K562 (cell line): ENCODE results near the gene SETD7. TPM values are rescaled to one million over a fixed set of nuclear protein-coding genes. Genes with fewer than 3 reads are reported as not detected.

ENCODE experiments used
- ATAC-seq: fragments of 200-7000 bp; cut with Tn5 transposase; 3 replicates; pipeline ENCODE4 v1.9.1; 2020; ENCODE audit warnings: moderate library complexity
- BruUV-seq: library from RNA; stranded (reverse); fragments of 400-500 nt; replicated peaks from 2 replicates; lab custom pipeline; 2021; lab: Mats Ljungman, UMichigan
- CTCF ChIA-PET: fragments of 300-600 bp; formaldehyde crosslinking; extraction: SDS; loops from one replicate; lab custom pipeline; 2021; ENCODE audit warnings: low intra/inter-chr PET ratio; lab: Yijun Ruan, JAX
- POLR2A ChIA-PET: fragments of 300-600, 350-650 bp; sonication (Branson Sonifier 250); formaldehyde crosslinking; extraction: SDS; loops from one replicate; lab custom pipeline; 2021; ENCODE audit warnings: antibody characterized with exemption, inconsistent platforms; lab: Yijun Ruan, JAX
- DNase-seq, 4 experiments: peaks; one replicate each; pipeline versions ENCODE4 v3.0.0 to v3.0.0-alpha.2; 2011 to 2018; ENCODE audit warnings: low spot score in 3 of 4, mixed read lengths in 3 of 4; ENCODE audit errors: extremely low read depth in 1 of 4
- FAIRE-seq: peaks from 2 replicates; lab custom pipeline; 2011; peaks lifted over from hg19 to GRCh38; lab: Jason Lieb, UNC
- H2AFZ ChIP-seq: 2 replicates; pipeline ENCODE4 v1.6.0; 2011; ENCODE audit warnings: low read depth, low read length, control low read depth, inconsistent platforms
- H3K27ac ChIP-seq: fragments of 200-600 bp; 3 replicates; pipeline ENCODE4 v1.8.0; 2011; ENCODE audit warnings: low read depth, mild to moderate bottlenecking, control low read depth, inconsistent platforms, low read length, moderate library complexity, mixed read lengths; ENCODE audit errors: extremely low read depth
- H3K27me3 ChIP-seq, 2 experiments: fragments of 300-600 bp in 1 of 2; 2 replicates in 1 of 2; 3 replicates in 1 of 2; pipeline versions ENCODE4 v1.6.0 to v1.8.0; 2011; ENCODE audit warnings: inconsistent platforms in 2 of 2, low read length in 2 of 2, mild to moderate bottlenecking in 1 of 2, mixed read lengths in 1 of 2, moderate library complexity in 1 of 2; ENCODE audit not compliant: control insufficient read depth in 2 of 2, insufficient read depth in 2 of 2
- H3K36me3 ChIP-seq: fragments of 300-600 bp; 3 replicates; pipeline ENCODE4 v1.8.0; 2011; ENCODE audit warnings: mild to moderate bottlenecking, low read length, inconsistent platforms; ENCODE audit not compliant: control insufficient read depth, insufficient read depth
- H3K4me1 ChIP-seq, 2 experiments: fragments of 200-600 bp in 1 of 2; replicated peaks in 1 of 2; 2 replicates in 1 of 2; 3 replicates in 1 of 2; pipeline versions ENCODE4 v1.5.1 to v1.8.0; 2011; ENCODE audit warnings: inconsistent platforms in 2 of 2, low read length in 2 of 2, mild to moderate bottlenecking in 1 of 2, mixed read lengths in 1 of 2, moderate library complexity in 1 of 2; ENCODE audit not compliant: control insufficient read depth in 2 of 2, insufficient read depth in 2 of 2
- H3K4me2 ChIP-seq: 2 replicates; pipeline ENCODE4 v1.6.1; 2011; ENCODE audit warnings: low read length, control low read depth, inconsistent platforms, mixed read lengths; ENCODE audit not compliant: insufficient read depth
- H3K4me3 ChIP-seq: fragments of 200-600 bp; sonication (generic), shearing (Covaris generic); 2 replicates; pipeline ENCODE4 v1.5.1; 2016; ENCODE audit warnings: control low read depth, inconsistent platforms
- H3K79me2 ChIP-seq: fragments of 200-600 bp; 3 replicates; pipeline ENCODE4 v1.8.0; 2011; ENCODE audit warnings: low read length, inconsistent platforms; ENCODE audit not compliant: control insufficient read depth, insufficient read depth
- H3K9ac ChIP-seq, 2 experiments: 2 replicates each; pipeline versions ENCODE4 v1.6.0 to v1.6.1; 2011; ENCODE audit warnings: low read depth in 2 of 2, low read length in 2 of 2, control low read depth in 1 of 2, inconsistent platforms in 1 of 2, mild to moderate bottlenecking in 1 of 2, mixed read lengths in 1 of 2; ENCODE audit not compliant: insufficient read depth in 1 of 2
- H3K9me1 ChIP-seq: one replicate; pipeline ENCODE4 v1.6.0; 2011; ENCODE audit warnings: inconsistent platforms, mild to moderate bottlenecking, low read length, moderate library complexity; ENCODE audit not compliant: control insufficient read depth, insufficient read depth
- H3K9me3 ChIP-seq: replicated peaks from 2 replicates; pipeline ENCODE4 v1.5.1; 2011; ENCODE audit warnings: low read depth, low read length, inconsistent platforms; ENCODE audit not compliant: control insufficient read depth, insufficient read depth
- H4K20me1 ChIP-seq: replicated peaks from 2 replicates; pipeline ENCODE4 v1.6.1; 2011; ENCODE audit warnings: low read length, inconsistent platforms, mixed read lengths; ENCODE audit not compliant: control insufficient read depth, insufficient read depth
- AFF4 ChIP-seq: sonication (generic); formaldehyde crosslinking; IDR thresholded peaks from 2 replicates; pipeline ENCODE4 v1.8.0; 2023; ENCODE audit warnings: mild to moderate bottlenecking, missing genetic modification reagents
- CCNT2 ChIP-seq: IDR thresholded peaks from 2 replicates; pipeline ENCODE4 v1.6.1; 2011; ENCODE audit warnings: borderline replicate concordance, low read depth, mild to moderate bottlenecking, moderate library complexity, mixed read lengths, low read length; ENCODE audit not compliant: insufficient read length; ENCODE audit errors: extremely low read depth
- GTF2E2 ChIP-seq: fragments of 200-800 bp; sonication (Bioruptor generic); IDR thresholded peaks from 2 replicates; pipeline ENCODE4 v1.6.1; 2016; ENCODE audit warnings: missing genetic modification characterization, missing compliant biosample characterization
- IRF2 ChIP-seq: sonication (generic); formaldehyde crosslinking; IDR thresholded peaks from 2 replicates; pipeline ENCODE4 v1.8.1; 2022; ENCODE audit warnings: mild to moderate bottlenecking, missing genetic modification reagents
- RNF219 ChIP-seq: fragments of 250-450 bp; sonication (Bioruptor Pico); IDR thresholded peaks from 2 replicates; pipeline ENCODE4 v1.5.0; 2022; ENCODE audit warnings: mild to moderate bottlenecking
- SLC30A9 ChIP-seq: fragments of 250-450 bp; sonication (Bioruptor Pico); IDR thresholded peaks from 2 replicates; pipeline ENCODE4 v1.8.0; 2022; ENCODE audit warnings: mild to moderate bottlenecking, moderate library complexity
- TEAD2 ChIP-seq: fragments of 450-650 bp; IDR thresholded peaks from 2 replicates; pipeline ENCODE4 v1.6.1; 2016; ENCODE audit warnings: missing genetic modification characterization, control low read depth, missing compliant biosample characterization
- ZNF707 ChIP-seq: fragments of 250-450 bp; sonication (Bioruptor Pico); conservative IDR thresholded peaks from 2 replicates; pipeline ENCODE4 v1.8.0; 2022; ENCODE audit warnings: inconsistent platforms, mild to moderate bottlenecking, moderate library complexity
- WGBS: fragments of 100-300 bp; shearing (Covaris generic); methylation state at CpG from one replicate; pipeline ENCODE4 v1.1.6; 2016; ENCODE audit warnings: low coverage, mixed read lengths; ENCODE audit not compliant: insufficient coverage; ENCODE audit errors: missing lambda C conversion rate; 5-methylcytosine and 5-hydroxymethylcytosine counted together
- in situ Hi-C: fragments of 300-500 bp; cut with MboI; formaldehyde crosslinking; loops from 4 replicates; pipeline ENCODE4 v1.15.0; 2018; ENCODE audit warnings: inconsistent platforms, mixed read lengths
- intact Hi-C: fragments of 100-400 bp; cut with micrococcal nuclease; formaldehyde crosslinking; loops from 2 replicates; pipeline ENCODE4 v1.14.2; 2022
- polyA plus RNA-seq, 8 experiments: library from polyadenylated mRNA; depleted of rRNA in 4 of 8; stranded (reverse) in 5 of 8; unstranded in 3 of 8; fragments of >200 nt; fragmentation: Nextera tagmentation in 2 of 8; fragmentation: Illumina TruSeq in 1 of 8; extraction: Ambion mirVana in 2 of 8; extraction: Trizol in 1 of 8; gene quantifications; 2 replicates each; pipeline versions ENCODE4 v1.2.1 to v1.2.3, GENCODE V29; 2011 to 2014; ENCODE audit warnings: inconsistent platforms in 1 of 8, missing spikeins in 1 of 8
- total RNA-seq, 7 experiments: library from RNA; depleted of rRNA in 6 of 7; stranded (reverse); fragments of >200 nt in 6 of 7; fragmentation: Illumina TruSeq in 2 of 7; extraction: Trizol in 2 of 7; gene quantifications; 2 replicates each; pipeline versions ENCODE4 v1.2.1 to v1.2.3, GENCODE V29; 2011 to 2021; ENCODE audit warnings: low replicate concordance in 1 of 7
- TF ChIP-seq, protein P1 (sequence below): sonication (generic); formaldehyde crosslinking; IDR thresholded peaks from 2 replicates; pipeline ENCODE4 v1.8.1; 2022; ENCODE audit warnings: missing genetic modification reagents

SETD7 gene
- total and polyA plus RNA-seq, 9 of the 15 experiments (the other 6 are each of a cell fraction or from before 2014, with no cell fraction given): 0.37 to 2.4 (median 1.7) TPM

DNA sequence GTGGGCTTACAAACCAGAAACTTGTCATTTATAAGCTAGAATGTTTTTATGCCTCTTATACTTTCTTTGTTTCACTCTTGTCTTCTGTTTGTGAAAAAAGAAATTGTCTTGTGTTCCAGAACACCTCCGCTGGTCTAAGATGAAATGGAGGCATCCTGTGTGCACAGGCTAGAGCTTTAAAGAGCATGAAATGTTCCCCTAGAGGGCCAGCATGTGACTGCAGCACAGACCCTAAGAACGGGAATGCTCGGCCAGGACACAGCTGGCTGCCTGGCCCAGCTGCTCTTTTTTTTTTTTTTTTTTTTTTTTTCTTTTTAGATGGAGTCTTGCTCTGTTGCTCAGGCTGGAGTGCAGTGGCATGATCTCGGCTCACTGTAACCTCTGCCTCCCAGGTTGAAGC is 33.6 kb downstream of the SETD7 start (continued):
- TF ChIP-seq AFF4 (CRISPR knock-in tag) (no peak), CCNT2 (no peak)

GRCh38 chr4:139521754-139522401 is 34.1 kb downstream of the SETD7 start:
- no peaks in the 10 kb centered on the region for H3K9me1 ChIP-seq
- FAIRE-seq: no peak
- TF ChIP-seq, protein P1, sequence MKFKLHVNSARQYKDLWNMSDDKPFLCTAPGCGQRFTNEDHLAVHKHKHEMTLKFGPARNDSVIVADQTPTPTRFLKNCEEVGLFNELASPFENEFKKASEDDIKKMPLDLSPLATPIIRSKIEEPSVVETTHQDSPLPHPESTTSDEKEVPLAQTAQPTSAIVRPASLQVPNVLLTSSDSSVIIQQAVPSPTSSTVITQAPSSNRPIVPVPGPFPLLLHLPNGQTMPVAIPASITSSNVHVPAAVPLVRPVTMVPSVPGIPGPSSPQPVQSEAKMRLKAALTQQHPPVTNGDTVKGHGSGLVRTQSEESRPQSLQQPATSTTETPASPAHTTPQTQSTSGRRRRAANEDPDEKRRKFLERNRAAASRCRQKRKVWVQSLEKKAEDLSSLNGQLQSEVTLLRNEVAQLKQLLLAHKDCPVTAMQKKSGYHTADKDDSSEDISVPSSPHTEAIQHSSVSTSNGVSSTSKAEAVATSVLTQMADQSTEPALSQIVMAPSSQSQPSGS (CRISPR knock-in tag): no peak
- TF ChIP-seq SLC30A9 (CRISPR knock-in tag): no peak
- TF ChIP-seq ZNF707 (CRISPR knock-in tag): no peak
- no peak for TF ChIP-seq GTF2E2
- no peak for TF ChIP-seq TEAD2 (tag)
- TF ChIP-seq IRF2 (CRISPR knock-in tag): no peak
- no peak for TF ChIP-seq RNF219 (CRISPR knock-in tag)
- TF ChIP-seq, all 486 proteins: peak for 0
- Histone ChIP-seq H3K4me3 (no peak overlapping the region), H3K4me2 (no peak overlapping the region), H2AFZ (no peak overlapping the region), H3K79me2 (no peaks in the 10 kb centered on the region), H3K9me3 (no peaks in the 10 kb centered on the region), H3K36me3 (no peaks in the 10 kb centered on the region), H4K20me1 (no peaks in the 10 kb centered on the region), H3K4me1 (no peaks in the 10 kb centered on the region), H3K27me3 (0 out of 5 replicates have a peak, but pooled peaks cover 2 to 4% of the 10 kb centered on the region in 2 experiments), H3K9ac (no peak overlapping the region), H3K27ac (no peak overlapping the region)
- in situ Hi-C loops: no loop called here
- CTCF ChIA-PET: no interaction called here
- no TSS peak for BruUV-seq
- intact Hi-C loops: no loop called here
- WGBS: 34% methylated on average over 4 of the region's 4 CpGs
- ATAC-seq (no peak), DNase-seq (no peak)
- POLR2A ChIA-PET: interaction anchor here (0.6 kb wide), 1 partner anchor 25 kb away, joined by 3 read pairs; no protein-coding TSS in a partner anchor
